ENCODE measurements around the gene AP3B2.
"Not testable (repeated sequence)": the region's sequence is repeated elsewhere in the genome, so short reads cannot be mapped to it uniquely, and the experiment has no call there.

The AP3B2 gene

DNA sequence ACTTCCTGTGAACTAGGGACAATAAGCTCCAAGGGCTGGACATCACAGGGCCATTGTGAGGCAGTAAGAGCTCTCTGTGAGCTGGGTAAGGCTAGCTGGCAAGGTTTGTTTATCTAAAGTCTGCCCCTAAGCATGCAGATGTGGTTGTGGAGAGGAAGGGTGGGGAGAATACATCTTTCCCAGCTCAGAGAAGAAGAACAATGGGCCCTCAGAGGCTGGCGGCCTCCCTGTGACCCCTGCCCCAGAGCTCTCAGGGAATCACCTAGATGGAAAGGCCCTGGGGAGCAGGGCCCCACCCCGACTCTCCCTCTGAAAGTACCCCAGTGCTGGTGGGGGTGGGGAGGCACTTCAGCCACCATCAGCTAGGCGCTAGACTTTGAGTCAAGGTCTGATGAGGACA is 4.3 kb upstream of the AP3B2 start:
- Mint-ChIP-seq H3K4me3 (no peak overlapping the region), H3K27ac (no peak overlapping the region), H3K4me1 (ENCODE audit: low read depth) (no peaks in the 10 kb centered on the region), H3K36me3 (ENCODE audit: low read depth) (no peaks in the 10 kb centered on the region), H3K9me3 (no peaks in the 10 kb centered on the region), H3K27me3 (ENCODE audit: low read depth) (peaks cover 9% of the 10 kb centered on the region)
- no peak for DNase-seq (ENCODE audit: low spot score)

DNA sequence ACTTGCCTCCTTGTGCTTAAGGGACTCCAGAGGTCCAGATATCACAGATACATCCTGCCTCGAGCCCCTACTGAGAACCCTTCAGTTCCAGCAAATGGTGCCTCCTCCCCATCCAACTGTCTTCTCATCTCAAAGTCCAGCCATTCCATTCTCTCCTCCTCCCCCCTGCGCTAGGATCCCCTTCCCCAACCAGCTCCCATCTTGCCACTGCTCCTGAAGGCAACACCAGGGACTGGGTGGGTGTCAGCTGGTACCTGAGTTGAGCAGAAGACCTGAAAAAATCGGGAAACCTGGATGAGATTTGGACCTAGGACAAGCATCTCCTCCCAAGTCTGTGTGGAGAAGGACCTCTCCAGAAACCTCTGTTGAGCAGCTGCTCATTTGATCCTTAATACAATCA is 2.4 kb upstream of the AP3B2 start:
- DNase-seq (ENCODE audit: low spot score), result no peak
- H3K4me1 Mint-ChIP-seq (ENCODE audit: low read depth), result no peaks in the 10 kb centered on the region
- H3K27me3 Mint-ChIP-seq (ENCODE audit: low read depth), result peaks cover 6% of the 10 kb centered on the region
- H3K27ac Mint-ChIP-seq, result no peak overlapping the region
- no peaks in the 10 kb centered on the region for H3K36me3 Mint-ChIP-seq (ENCODE audit: low read depth)
- no peaks in the 10 kb centered on the region for H3K9me3 Mint-ChIP-seq
- H3K4me3 Mint-ChIP-seq, result no peak overlapping the region

DNA sequence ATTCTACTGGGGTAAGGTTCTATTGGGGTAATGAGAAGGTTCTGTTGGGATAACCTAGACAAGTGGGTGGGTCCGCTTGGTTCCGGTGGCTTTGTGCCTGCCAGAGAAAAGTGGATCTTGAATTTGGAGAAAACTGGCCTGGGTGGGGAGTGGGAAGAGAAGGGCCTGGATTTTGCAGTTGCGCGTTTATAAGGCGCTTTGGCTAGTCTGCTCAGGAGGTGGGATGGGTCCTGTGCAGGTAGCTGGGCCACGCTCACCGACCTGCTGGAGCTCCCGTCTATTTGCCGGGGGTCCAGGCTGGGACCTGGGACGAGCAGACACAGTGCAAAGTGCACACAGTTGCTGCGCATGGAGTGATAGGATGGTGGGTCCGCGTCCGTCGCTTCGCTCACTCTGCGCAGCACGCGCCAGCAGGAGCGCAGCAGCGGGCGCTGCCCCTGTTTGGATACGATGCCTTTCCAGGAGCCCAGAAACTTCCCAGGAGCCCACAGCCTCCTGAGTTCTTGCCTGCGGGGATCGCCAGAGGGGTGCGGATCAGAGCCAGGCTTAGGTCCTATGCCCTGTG is 1.3 kb upstream of the AP3B2 start:
- Mint-ChIP-seq H3K27ac (no peak overlapping the region), H3K4me1 (ENCODE audit: low read depth) (no peaks in the 10 kb centered on the region), H3K27me3 (ENCODE audit: low read depth) (peaks cover 6% of the 10 kb centered on the region), H3K4me3 (no peak overlapping the region), H3K36me3 (ENCODE audit: low read depth) (no peaks in the 10 kb centered on the region), H3K9me3 (no peaks in the 10 kb centered on the region)
- no peak for DNase-seq (ENCODE audit: low spot score)

DNA sequence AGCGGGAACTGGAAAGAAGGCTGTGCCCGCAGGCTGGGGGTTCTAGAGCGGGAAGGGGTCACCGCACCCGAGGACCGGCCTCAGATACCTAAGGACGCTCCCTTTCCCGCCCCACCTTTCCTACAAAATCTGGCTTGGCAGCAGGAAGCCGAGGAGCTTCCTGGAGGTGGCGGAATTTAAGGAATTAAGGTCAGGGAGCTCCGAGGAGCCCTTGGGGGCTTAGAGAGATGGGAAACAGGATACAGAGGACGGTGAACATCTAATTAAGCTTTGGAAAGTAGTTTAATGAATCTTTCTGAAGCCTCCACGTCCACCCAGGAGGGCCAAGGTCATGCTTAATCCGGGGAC is 507 bp upstream of the AP3B2 start:
- Mint-ChIP-seq H3K27me3 (ENCODE audit: low read depth) (peaks cover 5% of the 10 kb centered on the region), H3K36me3 (ENCODE audit: low read depth) (no peaks in the 10 kb centered on the region), H3K9me3 (no peaks in the 10 kb centered on the region), H3K27ac (no peak overlapping the region), H3K4me3 (no peak overlapping the region), H3K4me1 (ENCODE audit: low read depth) (no peaks in the 10 kb centered on the region)
- no peak for DNase-seq (ENCODE audit: low spot score)

DNA sequence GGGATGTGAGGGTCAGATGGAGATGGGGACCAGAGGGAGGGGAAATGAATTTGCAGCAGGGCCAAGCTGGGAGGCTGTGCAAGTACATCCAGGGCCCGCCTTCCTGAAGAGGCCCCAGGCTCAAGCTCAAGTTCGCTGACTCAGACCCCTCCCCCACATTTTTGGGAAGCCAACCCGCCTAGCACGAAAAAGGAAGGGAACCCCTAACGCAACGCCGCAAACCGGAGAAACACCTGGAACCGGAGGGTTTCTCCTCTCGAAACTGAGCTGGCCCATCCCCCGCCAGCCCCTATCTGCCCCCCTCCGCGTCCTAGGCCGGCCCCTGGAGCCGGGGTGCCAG is 624 bp downstream of the AP3B2 start:
- no peaks in the 10 kb centered on the region for H3K36me3 Mint-ChIP-seq (ENCODE audit: low read depth)
- H3K4me3 Mint-ChIP-seq, result no peak overlapping the region
- no peaks in the 10 kb centered on the region for H3K4me1 Mint-ChIP-seq (ENCODE audit: low read depth)
- no peaks in the 10 kb centered on the region for H3K9me3 Mint-ChIP-seq
- no peak overlapping the region for H3K27ac Mint-ChIP-seq
- peaks cover 5% of the 10 kb centered on the region for H3K27me3 Mint-ChIP-seq (ENCODE audit: low read depth)
- DNase-seq (ENCODE audit: low spot score), result no peak

DNA sequence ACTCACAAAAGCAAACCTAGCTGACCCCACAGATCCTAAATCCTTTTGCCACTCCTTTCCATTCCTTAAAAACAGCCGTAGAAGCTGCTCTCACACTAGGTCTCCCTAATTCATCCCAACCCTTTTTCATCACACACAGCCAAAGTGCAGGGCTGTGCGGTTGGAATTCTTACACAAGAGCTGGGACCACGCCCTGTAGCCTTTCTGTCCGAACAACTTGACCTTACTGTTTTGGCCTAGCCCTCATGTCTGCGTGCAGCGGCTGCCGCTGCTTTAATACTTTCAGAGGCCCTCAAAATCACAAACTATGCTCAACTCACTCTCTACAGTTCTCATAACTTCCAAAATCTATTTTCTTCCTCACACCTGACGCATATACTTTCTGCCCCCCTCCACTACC is 3.8 kb downstream of the AP3B2 start:
- H3K27ac Mint-ChIP-seq; H3K9me3 Mint-ChIP-seq; H3K4me3 Mint-ChIP-seq; H3K4me1 Mint-ChIP-seq (ENCODE audit: low read depth); H3K36me3 Mint-ChIP-seq (ENCODE audit: low read depth); DNase-seq (ENCODE audit: low spot score); H3K27me3 Mint-ChIP-seq (ENCODE audit: low read depth): not testable (repeated sequence)

DNA sequence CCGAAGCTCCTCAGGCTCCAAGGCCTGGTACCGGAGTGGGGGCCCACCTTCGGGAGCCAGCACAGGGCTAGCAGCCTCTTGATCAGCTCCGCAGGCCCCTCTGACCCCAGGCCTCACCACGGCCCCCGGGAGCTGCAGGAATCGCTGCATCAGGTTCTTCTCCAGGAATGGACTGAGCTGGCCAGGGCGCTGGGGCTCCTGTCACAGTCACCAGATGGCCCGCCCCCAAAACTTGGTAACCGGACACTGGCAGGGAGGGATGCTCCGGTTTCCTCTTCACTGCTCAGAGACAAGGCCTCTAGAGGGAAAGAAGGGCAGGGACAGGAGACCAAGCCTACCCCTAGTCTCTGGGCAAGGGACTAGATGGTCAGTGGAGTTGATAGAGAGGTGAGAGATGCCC is 9.9 kb downstream of the AP3B2 start:
- Mint-ChIP-seq H3K9me3 (no peaks in the 10 kb centered on the region), H3K36me3 (ENCODE audit: low read depth) (no peaks in the 10 kb centered on the region), H3K4me1 (ENCODE audit: low read depth) (no peaks in the 10 kb centered on the region), H3K27ac (no peak overlapping the region), H3K4me3 (no peak overlapping the region), H3K27me3 (ENCODE audit: low read depth) (no peaks in the 10 kb centered on the region)
- no peak for DNase-seq (ENCODE audit: low spot score)

DNA sequence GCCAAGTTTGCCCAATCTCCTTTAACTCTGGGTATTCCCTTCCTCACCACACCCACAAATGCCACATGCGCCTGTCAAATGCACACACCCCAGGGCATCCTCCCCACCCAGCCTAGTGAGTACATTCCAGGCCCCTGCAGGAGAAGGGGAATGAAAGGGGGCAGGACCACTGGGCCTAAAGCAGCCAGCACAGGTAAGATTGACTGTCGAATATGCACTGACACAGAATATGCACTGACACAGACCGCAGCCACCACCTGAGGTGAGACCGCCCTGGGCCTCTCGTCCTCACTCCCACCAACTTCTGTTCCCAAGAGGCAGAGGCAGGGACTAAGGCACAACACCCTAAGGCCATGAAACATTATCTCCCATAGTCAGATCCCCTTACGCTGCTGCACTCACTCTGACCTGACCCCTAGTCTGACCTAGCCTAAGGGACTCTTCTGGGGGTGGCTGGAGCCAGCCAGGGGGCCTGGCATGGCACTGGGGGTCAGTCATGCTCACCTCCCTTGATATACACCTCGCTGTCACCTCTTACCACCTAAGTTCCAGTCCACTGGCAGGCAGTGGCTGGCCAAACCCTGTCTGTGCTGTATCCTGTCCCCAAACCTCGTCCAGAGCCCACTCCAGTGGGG is 10.8 kb downstream of the AP3B2 start:
- no peak for DNase-seq (ENCODE audit: low spot score)

DNA sequence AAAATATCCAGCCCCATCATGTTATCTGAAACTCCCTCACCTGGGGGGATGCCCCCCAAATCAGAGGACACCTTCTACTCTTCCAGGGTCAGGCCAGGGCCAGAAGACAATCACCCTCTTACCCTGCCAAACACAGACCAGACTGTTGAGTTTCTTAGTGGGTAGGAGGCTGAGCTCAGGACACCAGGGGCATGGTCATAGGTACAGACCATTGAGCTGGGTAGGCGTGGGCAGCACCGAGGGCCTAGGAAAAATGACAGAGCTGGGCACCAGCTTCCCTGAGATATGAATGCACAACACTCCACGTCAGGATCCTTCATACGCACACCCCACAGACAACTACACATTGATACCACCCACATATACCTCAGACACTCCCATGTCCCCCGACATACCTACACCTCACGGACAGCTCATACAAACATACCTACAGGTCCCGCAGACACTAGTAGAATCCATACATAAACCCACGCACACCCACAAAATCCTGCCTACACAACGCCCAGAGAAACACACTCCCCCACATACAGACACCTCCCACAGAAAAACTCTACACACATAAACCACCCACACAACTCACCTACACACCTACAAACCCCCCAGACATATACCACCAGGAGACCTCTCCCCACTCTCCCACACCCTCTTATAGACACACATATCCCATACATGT is 11.8 kb downstream of the AP3B2 start:
- Mint-ChIP-seq H3K36me3 (ENCODE audit: low read depth) (no peaks in the 10 kb centered on the region), H3K27me3 (ENCODE audit: low read depth) (no peaks in the 10 kb centered on the region), H3K9me3 (no peaks in the 10 kb centered on the region), H3K27ac (no peak overlapping the region), H3K4me3 (no peak overlapping the region), H3K4me1 (ENCODE audit: low read depth) (no peaks in the 10 kb centered on the region)
- no peak for DNase-seq (ENCODE audit: low spot score)

More for the DNA sequence above, 10.8 kb downstream of the AP3B2 start:
- Mint-ChIP-seq H3K9me3 (no peaks in the 10 kb centered on the region), H3K27ac (no peak overlapping the region), H3K4me3 (no peak overlapping the region), H3K4me1 (ENCODE audit: low read depth) (no peaks in the 10 kb centered on the region), H3K27me3 (ENCODE audit: low read depth) (no peaks in the 10 kb centered on the region), H3K36me3 (ENCODE audit: low read depth) (no peaks in the 10 kb centered on the region)

DNA sequence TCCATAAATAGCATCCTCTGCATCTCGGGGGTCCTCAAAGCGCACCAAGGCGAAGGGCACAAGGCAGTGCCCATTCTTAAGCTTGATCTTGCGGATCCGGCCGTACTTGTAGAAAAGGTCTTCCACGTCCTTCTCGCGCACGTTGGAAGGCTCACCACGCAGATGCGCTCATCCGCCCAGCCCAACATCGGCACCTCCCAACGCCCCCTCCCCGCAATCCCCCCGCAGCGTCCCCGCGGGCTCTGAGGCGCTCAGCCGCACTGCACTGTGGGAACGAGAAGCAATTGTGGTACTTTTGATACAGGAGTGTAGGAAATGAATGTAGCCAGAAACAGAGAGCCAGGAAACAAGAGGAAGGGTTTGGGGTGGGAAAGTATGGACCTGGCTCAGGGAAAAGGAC is 17.5 kb downstream of the AP3B2 start:
- DNase-seq (ENCODE audit: low spot score), result no peak
- Mint-ChIP-seq H3K36me3 (ENCODE audit: low read depth) (no peaks in the 10 kb centered on the region), H3K4me3 (no peak overlapping the region), H3K27me3 (ENCODE audit: low read depth) (no peaks in the 10 kb centered on the region), H3K4me1 (ENCODE audit: low read depth) (no peaks in the 10 kb centered on the region), H3K27ac (no peak overlapping the region), H3K9me3 (no peaks in the 10 kb centered on the region)

DNA sequence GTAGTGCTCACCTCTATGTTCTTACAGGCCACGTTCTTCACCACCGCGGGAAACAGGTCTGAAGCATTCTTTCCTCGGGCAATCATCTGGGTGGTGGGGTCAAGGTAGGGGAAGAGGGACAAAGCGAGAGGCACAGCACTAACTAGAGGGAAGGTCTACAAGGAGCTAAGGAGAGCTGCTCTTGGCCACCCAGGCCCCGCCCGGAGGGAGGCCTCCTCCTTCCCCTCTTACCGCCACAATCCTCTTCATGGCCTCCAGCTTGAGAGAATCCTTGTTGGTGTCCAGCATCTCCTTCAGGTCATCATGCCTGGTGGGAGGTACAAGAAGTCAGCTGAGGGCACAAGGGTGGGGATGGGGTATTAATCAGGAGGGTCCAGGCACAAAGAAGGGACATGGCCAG is 20.5 kb downstream of the AP3B2 start:
- Mint-ChIP-seq H3K4me1 (ENCODE audit: low read depth) (no peaks in the 10 kb centered on the region), H3K4me3 (no peak overlapping the region), H3K27ac (no peak overlapping the region), H3K36me3 (ENCODE audit: low read depth) (no peaks in the 10 kb centered on the region), H3K27me3 (ENCODE audit: low read depth) (no peaks in the 10 kb centered on the region), H3K9me3 (no peaks in the 10 kb centered on the region)
- no peak for DNase-seq (ENCODE audit: low spot score)

DNA sequence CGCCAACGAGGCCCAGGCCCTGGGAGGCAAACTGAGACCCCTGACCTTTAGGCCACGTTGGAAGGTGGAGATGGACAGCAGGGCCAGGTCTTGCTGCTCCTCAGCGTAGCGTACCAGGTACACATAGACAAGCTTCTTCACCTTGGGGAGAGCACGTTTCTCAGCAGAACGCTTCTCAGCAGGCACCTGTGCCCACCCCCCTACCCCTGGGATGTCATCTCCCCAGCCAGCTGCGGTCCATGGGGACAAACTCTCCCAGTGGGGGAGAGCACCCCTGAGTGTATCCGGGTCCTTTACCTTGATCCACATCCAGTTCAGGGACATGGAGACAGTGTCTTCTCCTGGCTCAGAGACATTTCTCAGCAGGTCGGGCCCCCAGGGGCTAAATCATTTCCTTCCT is 21.0 kb downstream of the AP3B2 start:
- DNase-seq (ENCODE audit: low spot score), result no peak
- Mint-ChIP-seq H3K4me1 (ENCODE audit: low read depth) (no peaks in the 10 kb centered on the region), H3K36me3 (ENCODE audit: low read depth) (no peaks in the 10 kb centered on the region), H3K4me3 (no peak overlapping the region), H3K27ac (no peak overlapping the region), H3K9me3 (no peaks in the 10 kb centered on the region), H3K27me3 (ENCODE audit: low read depth) (no peaks in the 10 kb centered on the region)

DNA sequence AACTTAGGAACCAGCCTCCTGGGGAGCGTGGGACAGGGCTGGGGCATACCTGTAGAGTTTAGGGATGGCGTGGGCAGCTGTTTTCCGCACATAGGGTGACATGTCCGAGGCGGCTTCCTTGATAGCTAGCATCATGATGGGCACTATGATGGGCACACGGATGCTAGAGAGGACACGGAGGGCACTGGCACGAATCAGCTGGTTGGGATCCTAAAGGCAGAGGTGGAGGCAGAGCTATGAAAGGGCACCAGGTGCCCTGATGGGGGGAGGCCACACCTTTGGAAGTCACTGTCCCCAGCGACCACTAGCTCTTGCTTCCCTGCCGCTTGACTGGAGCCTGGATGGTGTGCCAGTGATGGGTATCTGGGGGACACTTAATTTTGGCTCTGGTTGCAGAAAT is 28.3 kb downstream of the AP3B2 start:
- H3K4me3 Mint-ChIP-seq, result peak overlapping the region; percentile 80
- H3K36me3 Mint-ChIP-seq (ENCODE audit: low read depth), result no peaks in the 10 kb centered on the region
- H3K9me3 Mint-ChIP-seq, result no peaks in the 10 kb centered on the region
- DNase-seq (ENCODE audit: low spot score), result no peak
- H3K27ac Mint-ChIP-seq, result no peak overlapping the region
- H3K4me1 Mint-ChIP-seq (ENCODE audit: low read depth), result peaks cover 5% of the 10 kb centered on the region
- peaks cover 30% of the 10 kb centered on the region for H3K27me3 Mint-ChIP-seq (ENCODE audit: low read depth)

DNA sequence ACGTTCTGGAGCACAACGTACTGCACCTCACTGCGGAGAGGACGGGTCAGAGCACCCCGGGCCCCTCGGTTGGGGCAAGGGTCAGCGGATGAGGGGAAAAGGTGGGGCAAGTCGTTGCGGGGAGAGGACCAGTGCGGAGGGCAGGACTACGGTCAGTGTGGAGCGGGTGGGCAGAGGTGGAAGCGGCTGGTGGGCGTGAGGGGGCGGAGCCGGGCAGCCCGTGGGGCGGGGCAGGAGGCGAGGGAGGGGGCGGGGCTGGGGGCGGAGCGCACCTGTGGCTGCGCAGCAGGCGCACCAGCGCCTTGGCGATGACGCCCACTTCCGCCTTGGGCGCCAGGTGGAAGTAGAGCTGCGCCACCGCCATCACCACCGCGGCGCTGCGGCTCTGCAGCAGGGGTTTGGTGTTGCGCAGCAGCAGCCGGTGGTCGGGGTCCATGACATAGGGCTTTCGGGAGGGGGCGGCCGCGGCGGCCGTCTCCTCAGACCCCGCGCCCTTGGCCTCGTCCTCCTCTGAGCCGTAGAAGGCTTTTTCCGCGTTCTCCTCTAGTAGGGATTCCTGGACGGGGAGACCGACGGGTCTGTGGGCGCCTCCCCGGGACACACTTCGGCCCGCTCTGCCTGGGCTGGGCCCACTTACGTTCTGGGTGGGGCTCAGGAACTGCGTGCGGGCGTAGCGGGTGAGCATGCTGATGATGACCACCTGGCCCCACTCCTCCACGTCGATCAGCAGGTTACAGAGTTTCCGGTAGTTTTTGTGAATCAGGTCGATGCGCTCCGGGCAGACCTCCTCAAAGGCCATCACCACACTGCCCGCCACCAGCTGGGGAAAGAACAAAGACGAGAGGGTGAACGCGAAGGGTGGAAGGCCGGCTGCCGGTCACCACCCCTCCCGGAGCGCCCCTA is 29.2 kb downstream of the AP3B2 start:
- Mint-ChIP-seq H3K4me1 (ENCODE audit: low read depth) (peaks cover 5% of the 10 kb centered on the region), H3K36me3 (ENCODE audit: low read depth) (no peaks in the 10 kb centered on the region), H3K27ac (no peak overlapping the region), H3K27me3 (ENCODE audit: low read depth) (peaks cover 30% of the 10 kb centered on the region), H3K9me3 (no peaks in the 10 kb centered on the region), H3K4me3 (peak overlapping the region; percentile 80)
- peak; percentile 47 for DNase-seq (ENCODE audit: low spot score)

All from T-helper 2 cell treated with Interferon-gamma antibody and Interleukin-4, amounts not matched to agents 5 μg/mL and 100 μg/mL, for 36 hours (primary cell).